ENCODE results near the gene TIE1.

GRCh38 chr1:43285269-43285990 lies 15.4 kb upstream of the TIE1 start, which contains the start of gene C1orf210:
- TF ChIP-seq CTCF (conservative IDR thresholded peaks at IDR 0.05; ENCODE audit: low read depth, low read length) (no peak), EZH2 (IDR thresholded peaks at IDR 0.05; ENCODE audit: borderline replicate concordance, low read depth, low read length, poor library complexity, severe bottlenecking) (no peak)
